Measurements from ENCODE around the gene KCNJ1.

The KCNJ1 gene

DNA sequence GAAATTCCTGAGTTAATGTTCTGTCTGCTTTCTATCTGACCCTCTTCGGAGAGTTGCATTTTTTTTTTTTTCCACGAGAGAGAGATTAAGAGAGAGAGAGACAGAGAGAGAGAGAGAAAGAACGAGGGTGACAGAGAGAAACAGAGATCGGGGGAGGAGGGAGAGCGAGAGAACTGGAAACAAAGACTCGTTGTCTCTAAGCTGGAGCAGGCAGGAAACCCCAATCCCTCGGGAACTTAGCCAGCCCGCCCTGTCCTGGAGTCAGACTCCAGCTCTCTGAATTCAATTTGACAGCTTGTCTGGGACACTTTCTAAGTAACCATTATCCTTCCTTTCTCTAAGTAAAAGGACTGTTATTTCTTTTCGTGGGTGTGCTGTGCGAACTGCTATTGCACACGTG, 76.9 kb downstream of the KCNJ1 start:
- DNase-seq (ENCODE audit: extremely low read depth in 1 of 2, low read depth in 1 of 2), result no peak

DNA sequence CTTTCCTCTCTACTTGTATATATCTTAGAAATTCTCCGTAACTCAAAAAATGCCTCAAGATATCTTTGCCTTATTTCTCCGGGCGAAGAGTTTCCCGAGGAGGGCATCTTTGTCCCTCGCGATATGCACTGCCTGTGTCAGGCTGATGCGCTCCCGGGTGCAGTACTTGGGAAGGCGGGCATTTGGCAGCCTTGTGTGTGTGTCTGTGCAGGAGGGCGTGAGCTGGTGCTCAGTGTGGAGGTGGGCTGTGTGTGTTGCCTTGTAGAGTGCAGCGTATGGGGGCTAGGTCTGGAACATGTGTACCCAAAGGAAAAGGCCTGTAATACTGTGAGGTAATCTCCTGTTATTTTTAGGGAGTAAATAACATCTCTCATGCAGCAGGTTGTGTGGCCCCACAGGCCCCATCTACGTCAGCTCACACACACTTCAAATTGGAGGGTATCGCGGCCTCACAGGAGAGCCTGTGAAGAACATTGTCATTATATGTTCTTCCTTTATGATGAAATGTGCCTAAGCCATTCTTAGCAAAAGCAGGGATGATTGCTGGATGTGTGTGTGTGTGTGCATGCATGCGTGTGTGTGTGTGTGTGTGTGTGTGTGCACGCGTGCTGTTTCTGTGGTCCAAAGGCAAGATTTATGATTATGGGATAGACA, 77.5 kb downstream of the KCNJ1 start:
- no peak for DNase-seq (ENCODE audit: extremely low read depth in 1 of 2, low read depth in 1 of 2)

Data from activated CD8-positive, alpha-beta memory T cell treated with anti-CD3 and anti-CD28 coated beads for 1 hour (primary cell).